GM18868 (cell line): ENCODE data around the gene RUBCN.
"Not testable (repeated sequence)": the region's sequence is repeated elsewhere in the genome, so short reads cannot be mapped to it uniquely, and the experiment has no call there.

Source experiments
- ATAC-seq: cut with Tn5 transposase; IDR thresholded peaks from one replicate; pipeline ENCODE4 v1.9.1; 2021; ENCODE audit warnings: mild to moderate bottlenecking, moderate library complexity; ENCODE audit not compliant: unreplicated experiment

RUBCN gene

GRCh38 chr3:197621478-197621877 lies 115.2 kb downstream of the RUBCN start:
- ATAC-seq: not testable (repeated sequence)
